ENCODE results near the gene MTOR. TPM values are rescaled to one million over a fixed set of nuclear protein-coding genes. Genes with fewer than 3 reads are reported as not detected.

Gene MTOR
- total and polyA plus RNA-seq, 2 of the 8 experiments (the other 6 are each of a cell fraction or from before 2014, with no cell fraction given): 44.2 to 76.8 TPM

DNA sequence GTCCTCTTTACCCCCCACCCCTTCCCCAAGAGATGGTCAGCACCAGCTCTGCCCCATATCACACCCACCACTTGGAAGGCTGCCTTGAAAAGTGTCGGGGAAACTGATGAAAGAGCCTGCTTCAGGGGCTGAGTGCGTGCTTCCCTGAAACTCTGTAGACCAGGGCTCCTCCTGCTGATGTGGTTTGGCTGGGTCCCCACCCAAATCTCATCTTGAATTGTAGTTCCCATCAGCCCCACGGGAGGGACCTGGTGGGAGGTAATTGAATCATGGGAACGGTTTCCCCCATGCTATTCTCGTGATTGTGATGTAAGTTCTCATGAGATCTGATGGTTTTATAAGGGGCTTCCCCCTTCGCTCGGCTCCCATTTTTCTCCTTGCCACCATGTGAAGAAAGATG lies 47.0 kb upstream of the MTOR start:
- DNase-seq (ENCODE audit: low read depth in 1 of 2, low spot score in 2 of 2) (no peak), FAIRE-seq (no peak)
- Histone ChIP-seq H2BK5ac (ENCODE audit: low read depth, low read length) (no peak overlapping the region), H2BK12ac (ENCODE audit: low read depth, low read length) (no peak overlapping the region), H4K20me1 (replicated peaks in 1 of 2; ENCODE audit: control insufficient read depth in 1 of 2, insufficient read depth in 2 of 2, low read length in 2 of 2) (no peaks in the 10 kb centered on the region), H3K79me1 (ENCODE audit: low read depth, low read length) (no peaks in the 10 kb centered on the region), H3K4me1 (replicated peaks in 1 of 4; ENCODE audit: control insufficient read depth in 3 of 4, insufficient read depth in 4 of 4, low read length in 3 of 4) (peaks cover 0 to 10% (median 5%) of the 10 kb centered on the region in 4 experiments; a peak in 6 of 7 replicates), H3K14ac (ENCODE audit: insufficient read length) (no peak overlapping the region), H2AFZ (ENCODE audit: low read length) (no peak overlapping the region), H2BK15ac (ENCODE audit: low read length) (no peak overlapping the region), H3K4me2 (ENCODE audit: insufficient read depth in 1 of 2, low read depth in 2 of 2, low read length in 2 of 2) (no peak overlapping the region), H3K9me3 (ENCODE audit: insufficient read depth in 2 of 2, low read depth in 1 of 2, low read length in 1 of 2) (peaks cover 0 to 5% of the 10 kb centered on the region in 2 experiments; a peak in 1 of 4 replicates), H2BK120ac (replicated peaks; ENCODE audit: low read depth, low read length) (no peak overlapping the region), H3K27me3 (replicated peaks in 1 of 4; ENCODE audit: control insufficient read depth in 3 of 4, extremely low read depth in 1 of 4, insufficient read depth in 3 of 4, low read length in 3 of 4) (no peaks in the 10 kb centered on the region), H3K4ac (replicated peaks; ENCODE audit: insufficient read length, low read depth, low read length) (no peak overlapping the region), H3K23ac (ENCODE audit: insufficient read length) (no peak overlapping the region), H2AK5ac (ENCODE audit: low read depth, low read length) (no peak overlapping the region), H4K91ac (replicated peaks; ENCODE audit: insufficient read length, low read length) (no peak overlapping the region), H4K8ac (ENCODE audit: extremely low read depth, insufficient read depth, low read length) (no peak overlapping the region), H3K18ac (ENCODE audit: extremely low read depth, low read length) (no peak overlapping the region), H3K36me3 (ENCODE audit: control insufficient read depth in 2 of 4, insufficient read depth in 4 of 4, low read length in 3 of 4) (no peaks in the 10 kb centered on the region), H3K9ac (replicated peaks in 1 of 4; ENCODE audit: extremely low read depth in 1 of 4, low read depth in 3 of 4, low read length in 3 of 4) (no peak overlapping the region), H4K5ac (ENCODE audit: insufficient read length, low read depth, low read length) (no peak overlapping the region), H3K4me3 (ENCODE audit: extremely low read depth in 1 of 4, insufficient read depth in 2 of 4, low read depth in 3 of 4, low read length in 4 of 4) (no peak overlapping the region), H3K79me2 (ENCODE audit: control insufficient read depth in 1 of 2, insufficient read depth in 2 of 2, low read length in 2 of 2) (no peaks in the 10 kb centered on the region), H2BK20ac (ENCODE audit: low read length) (no peak overlapping the region), H3K23me2 (ENCODE audit: low read depth, low read length) (no peaks in the 10 kb centered on the region), H3K56ac (replicated peaks; ENCODE audit: insufficient read length, low read depth, low read length) (no peak overlapping the region), H3K27ac (ENCODE audit: low read depth, low read length) (no peak overlapping the region)
- POLR2A ChIA-PET (ENCODE audit: partially characterized antibody): no interaction called here
- 95% methylated on average over 7 of the region's 7 CpGs; no CpG with 5 or more reads in 1 of the 2 experiments for WGBS, 2 experiments (ENCODE audit: extremely low coverage in 1 of 2, insufficient coverage in 1 of 2, insufficient read length in 1 of 2, insufficient replicate concordance in 2 of 2, low coverage in 1 of 2, low lambda C conversion rate in 2 of 2, missing lambda C conversion rate in 1 of 2)
- no peak for TF ChIP-seq RNF2 (IDR thresholded peaks at IDR 0.05; ENCODE audit: borderline replicate concordance, low read depth, low read length, missing control alignments, poor library complexity, severe bottlenecking)
- no peak for TF ChIP-seq TBP (IDR thresholded peaks at IDR 0.05; ENCODE audit: low read depth, low read length)
- TF ChIP-seq KDM1A (IDR thresholded peaks at IDR 0.05; ENCODE audit: borderline replicate concordance, low read length): no peak
- TF ChIP-seq RAD21 (IDR thresholded peaks at IDR 0.05 in 1 of 2, conservative IDR thresholded peaks at IDR 0.05 in 1 of 2; ENCODE audit: low read depth in 2 of 2, low read length in 2 of 2): no peak
- TF ChIP-seq TEAD4 (IDR thresholded peaks at IDR 0.05; ENCODE audit: low read depth, low read length): no peak
- no peak for TF ChIP-seq SRF (IDR thresholded peaks at IDR 0.05; ENCODE audit: low read depth, low read length)
- TF ChIP-seq TAF1 (IDR thresholded peaks at IDR 0.05; ENCODE audit: low read depth, low read length): no peak
- no peak for TF ChIP-seq BACH1 (IDR thresholded peaks at IDR 0.05; ENCODE audit: low read length)
- no peak for TF ChIP-seq YY1 (IDR thresholded peaks at IDR 0.05; ENCODE audit: low read depth, low read length)
- TF ChIP-seq, protein P1, sequence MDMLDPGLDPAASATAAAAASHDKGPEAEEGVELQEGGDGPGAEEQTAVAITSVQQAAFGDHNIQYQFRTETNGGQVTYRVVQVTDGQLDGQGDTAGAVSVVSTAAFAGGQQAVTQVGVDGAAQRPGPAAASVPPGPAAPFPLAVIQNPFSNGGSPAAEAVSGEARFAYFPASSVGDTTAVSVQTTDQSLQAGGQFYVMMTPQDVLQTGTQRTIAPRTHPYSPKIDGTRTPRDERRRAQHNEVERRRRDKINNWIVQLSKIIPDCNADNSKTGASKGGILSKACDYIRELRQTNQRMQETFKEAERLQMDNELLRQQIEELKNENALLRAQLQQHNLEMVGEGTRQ (IDR thresholded peaks at IDR 0.05; ENCODE audit: low read length): no peak
- no peak for TF ChIP-seq GTF2F1 (IDR thresholded peaks at IDR 0.05; ENCODE audit: borderline replicate concordance, low read depth, low read length)
- CTCF ChIA-PET (ENCODE audit: partially characterized antibody): interaction anchor here (0.5 to 2.2 kb wide), 3 partner anchors 18 to 333 kb away, joined by 3 to 6 read pairs (median 3); no protein-coding TSS in a partner anchor

Data from H1 (cell line).